A549 (cell line): ENCODE results near the gene SEMA6D. TPM values are rescaled to one million over a fixed set of nuclear protein-coding genes. Genes with fewer than 3 reads are reported as not detected.

ENCODE experiments used
- ATAC-seq, 2 experiments: fragments of 200-7000 bp in 1 of 2; fragments of >200 bp in 1 of 2; cut with Nextera tagmentation in 1 of 2; cut with Tn5 transposase in 1 of 2; 3 replicates each; pipeline versions ENCODE4 v1.8.0 to v1.9.1; 2018 to 2020; ENCODE audit warnings: mild to moderate bottlenecking in 1 of 2, moderate library complexity in 1 of 2
- CTCF ChIA-PET: fragments of 300-600 bp; sonication (Branson Sonifier 250); formaldehyde crosslinking; extraction: SDS; loops from one replicate; lab custom pipeline; 2021; ENCODE audit warnings: antibody characterized with exemption, inconsistent platforms; lab: Yijun Ruan, JAX
- POLR2A ChIA-PET: fragments of 350-600 bp; formaldehyde crosslinking; extraction: SDS; loops from one replicate; lab custom pipeline; 2021; ENCODE audit warnings: antibody characterized with exemption, inconsistent platforms; lab: Yijun Ruan, JAX
- DNase-seq, 2 experiments: peaks; one replicate each; pipeline versions ENCODE4 v3.0.0 to v3.0.0-alpha.2; 2011 to 2016; ENCODE audit warnings: low read depth in 1 of 2, low spot score in 1 of 2
- FAIRE-seq: peaks from 2 replicates; lab custom pipeline; 2011; peaks lifted over from hg19 to GRCh38; lab: Jason Lieb, UNC
- H3K27ac ChIP-seq, 2 experiments: fragments of >200 bp; sonication (Bioruptor Twin); formaldehyde crosslinking; 3 replicates each; pipeline ENCODE4 v1.5.1; 2016 to 2017
- H3K4me1 ChIP-seq: fragments of >200 bp; sonication (Bioruptor Twin); formaldehyde crosslinking; 3 replicates; pipeline ENCODE4 v1.6.1; 2016
- H3K4me2 ChIP-seq: fragments of >200 bp; sonication (Bioruptor Twin); formaldehyde crosslinking; 3 replicates; pipeline ENCODE4 v1.6.1; 2016
- H3K4me3 ChIP-seq: fragments of >200 bp; sonication (Bioruptor Twin); formaldehyde crosslinking; 3 replicates; pipeline ENCODE4 v1.5.1; 2016
- H3K9me3 ChIP-seq: fragments of >200 bp; sonication (Bioruptor Twin); formaldehyde crosslinking; 3 replicates; pipeline ENCODE4 v1.6.1; 2016
- BHLHE40 ChIP-seq: IDR thresholded peaks from 2 replicates; pipeline ENCODE4 v1.6.1; 2012; ENCODE audit warnings: low read depth, low read length, inconsistent platforms
- CHD4 ChIP-seq: fragments of 200-600 bp; sonication (generic); IDR thresholded peaks from 2 replicates; pipeline ENCODE4 v1.6.1; 2016; ENCODE audit warnings: antibody characterized with exemption, mild to moderate bottlenecking, borderline replicate concordance
- E2F6 ChIP-seq: IDR thresholded peaks from 2 replicates; pipeline ENCODE4 v1.6.1; 2012; ENCODE audit warnings: low read depth, borderline replicate concordance
- EHMT2 ChIP-seq: fragments of 200-600 bp; sonication (generic); IDR thresholded peaks from 2 replicates; pipeline ENCODE4 v1.6.1; 2016; ENCODE audit warnings: antibody characterized with exemption, low read depth, mild to moderate bottlenecking, moderate library complexity
- EP300 ChIP-seq, 2 experiments: fragments of >200 bp; sonication (Bioruptor Twin); formaldehyde crosslinking; IDR thresholded peaks; 2 replicates in 1 of 2; 3 replicates in 1 of 2; pipeline ENCODE4 v1.6.1; 2016 to 2017
- ESRRA ChIP-seq: fragments of 150-350 bp; IDR thresholded peaks from 2 replicates; pipeline ENCODE4 v1.6.1; 2014; ENCODE audit warnings: mild to moderate bottlenecking, low read length, borderline replicate concordance
- FOSB ChIP-seq: fragments of 250-450 bp; sonication (Bioruptor Pico); IDR thresholded peaks from 2 replicates; pipeline ENCODE4 v1.5.0; 2020; ENCODE audit warnings: mild to moderate bottlenecking, moderate library complexity
- HEYL ChIP-seq: fragments of 250-450 bp; sonication (Bioruptor Pico); IDR thresholded peaks from 2 replicates; pipeline ENCODE4 v1.8.0; 2021; ENCODE audit warnings: mild to moderate bottlenecking, moderate library complexity
- HMGXB4 ChIP-seq: fragments of 250-450 bp; sonication (Bioruptor Pico); IDR thresholded peaks from 2 replicates; pipeline ENCODE4 v1.5.0; 2021; ENCODE audit warnings: mild to moderate bottlenecking, moderate library complexity, borderline replicate concordance
- JUN ChIP-seq, 2 experiments: fragments of >200 bp; sonication (Bioruptor Twin); formaldehyde crosslinking; IDR thresholded peaks; 2 replicates in 1 of 2; 3 replicates in 1 of 2; pipeline ENCODE4 v1.6.1; 2016 to 2017
- MAX ChIP-seq: IDR thresholded peaks from 2 replicates; pipeline ENCODE4 v1.6.1; 2012
- MAZ ChIP-seq: fragments of 150-350 bp; IDR thresholded peaks from 2 replicates; pipeline ENCODE4 v1.6.1; 2014; ENCODE audit warnings: antibody characterized with exemption, low read depth, low read length, borderline replicate concordance
- PBX3 ChIP-seq: IDR thresholded peaks from 2 replicates; pipeline ENCODE4 v1.6.1; 2012
- PHF8 ChIP-seq: fragments of 200-600 bp; sonication (generic); IDR thresholded peaks from 2 replicates; pipeline ENCODE4 v1.6.1; 2016; ENCODE audit warnings: low read depth, mild to moderate bottlenecking, antibody characterized with exemption, moderate library complexity, borderline replicate concordance
- POLR2AphosphoS2 ChIP-seq: conservative IDR thresholded peaks from 2 replicates; pipeline ENCODE4 v1.6.1; 2012; ENCODE audit warnings: low read length, improper control_type of control experiment, inconsistent platforms
- RAD21 ChIP-seq, 2 experiments: fragments of >200 bp in 1 of 2; sonication (Bioruptor Twin) in 1 of 2; formaldehyde crosslinking in 1 of 2; IDR thresholded peaks in 1 of 2; conservative IDR thresholded peaks in 1 of 2; 2 replicates in 1 of 2; 3 replicates in 1 of 2; pipeline ENCODE4 v1.6.1; 2012 to 2018; ENCODE audit warnings: inconsistent platforms in 1 of 2
- RCOR1 ChIP-seq: fragments of 150-350 bp; IDR thresholded peaks from 2 replicates; pipeline ENCODE4 v1.6.1; 2014; ENCODE audit warnings: antibody characterized with exemption, low read length, low read depth
- REST ChIP-seq: fragments of 200-600 bp; sonication (generic); IDR thresholded peaks from 2 replicates; pipeline ENCODE4 v1.6.1; 2016; ENCODE audit warnings: antibody characterized with exemption, mild to moderate bottlenecking, moderate library complexity
- SMC3 ChIP-seq: fragments of >200 bp; sonication (Bioruptor Twin); formaldehyde crosslinking; IDR thresholded peaks from 3 replicates; pipeline ENCODE4 v1.6.1; 2018; ENCODE audit warnings: inconsistent platforms
- TP53 ChIP-seq: fragments of 250-450 bp; sonication (Bioruptor Pico); IDR thresholded peaks from 2 replicates; pipeline ENCODE4 v1.5.0; 2021; ENCODE audit warnings: mild to moderate bottlenecking, moderate library complexity
- ZC3H11A ChIP-seq: fragments of 450-650 bp; IDR thresholded peaks from 2 replicates; pipeline ENCODE4 v1.6.1; 2014; ENCODE audit warnings: antibody characterized with exemption, mild to moderate bottlenecking
- ZFP36 ChIP-seq: fragments of 450-650 bp; IDR thresholded peaks from 2 replicates; pipeline ENCODE4 v1.6.1; 2014; ENCODE audit warnings: borderline replicate concordance; ENCODE audit not compliant: partially characterized antibody
- ZNF302 ChIP-seq: fragments of 250-450 bp; sonication (Bioruptor Pico); IDR thresholded peaks from 2 replicates; pipeline ENCODE4 v1.9.0; 2021; ENCODE audit warnings: inconsistent platforms, mild to moderate bottlenecking, moderate library complexity
- WGBS: methylation state at CpG from one replicate; pipeline ENCODE4 v1.1.6; 2017; ENCODE audit errors: missing lambda C conversion rate; 5-methylcytosine and 5-hydroxymethylcytosine counted together
- polyA plus RNA-seq, 4 experiments: library from polyadenylated mRNA; depleted of rRNA in 3 of 4; stranded (reverse); fragments of >200 nt; fragmentation: RNase III in 1 of 4; extraction: RNeasy Plus Mini Kit Qiagen cat#74134 plus additional on column Dnase treatment in 1 of 4; gene quantifications; 2 replicates in 3 of 4; 3 replicates in 1 of 4; pipeline ENCODE4 v1.2.3, GENCODE V29; 2011 to 2017

SEMA6D gene
- polyA plus RNA-seq, 2 of the 4 experiments (the other 2 are of a cell fraction) = not detected

GRCh38 chr15:47817969-47818548 is 100.8 kb downstream of the SEMA6D start:
- Histone ChIP-seq H3K4me3 (no peak overlapping the region), H3K4me2 (no peak overlapping the region), H3K9me3 (no peaks in the 10 kb centered on the region), H3K4me1 (peaks cover 1% of the 10 kb centered on the region; the same call in 2 of the 3 replicates), H3K27ac (no peak overlapping the region)
- DNase-seq = no peak
- no peak for TF ChIP-seq TP53
- TF ChIP-seq CHD4 = no peak
- no peak for TF ChIP-seq EP300 (IDR thresholded peaks at IDR 0.05)
- TF ChIP-seq ZFP36 = no peak
- no peak for TF ChIP-seq SMC3
- TF ChIP-seq RAD21 (conservative IDR thresholded peaks at IDR 0.05 in 1 of 2, IDR thresholded peaks at IDR 0.05 in 1 of 2) = no peak
- no peak for TF ChIP-seq HMGXB4 (CRISPR knock-in tag)
- no peak for TF ChIP-seq MAZ
- TF ChIP-seq BHLHE40 = no peak
- TF ChIP-seq REST = no peak
- TF ChIP-seq FOSB = no peak
- no peak for TF ChIP-seq POLR2AphosphoS2
- TF ChIP-seq HEYL (CRISPR knock-in tag) = no peak
- TF ChIP-seq EHMT2 = no peak
- TF ChIP-seq ESRRA = no peak
- TF ChIP-seq MAX = no peak
- WGBS = 39% methylated on average over 5 of the region's 5 CpGs
- POLR2A ChIA-PET = no interaction called here
- ATAC-seq = no peak
- FAIRE-seq = no peak
- CTCF ChIA-PET = interaction anchor here (0.7 kb wide), 1 partner anchor 477 kb away, joined by 4 read pairs; no protein-coding TSS in a partner anchor

GRCh38 chr15:47819158-47819557 is 101.9 kb downstream of the SEMA6D start:
- H3K4me3 ChIP-seq = no peak overlapping the region
- H3K27ac ChIP-seq = no peak overlapping the region
- H3K9me3 ChIP-seq = no peaks in the 10 kb centered on the region
- ATAC-seq (no peak), DNase-seq (no peak), FAIRE-seq (no peak)
- 83% methylated on average over 2 of the region's 2 CpGs for WGBS
- H3K4me2 ChIP-seq = no peak overlapping the region
- CTCF ChIA-PET = no interaction called here
- H3K4me1 ChIP-seq = no peaks in the 10 kb centered on the region; the same call in 2 of the 3 replicates
- TF ChIP-seq PHF8 (no peak), RCOR1 (no peak), ZNF302 (CRISPR knock-in tag) (no peak), EP300 (IDR thresholded peaks at IDR 0.05) (no peak), JUN (IDR thresholded peaks at IDR 0.05) (no peak), E2F6 (no peak), MAZ (no peak), ZC3H11A (no peak), PBX3 (no peak)
- POLR2A ChIA-PET = no interaction called here
